Measurements from ENCODE around the gene HDGFL3.

GRCh38 chr15:83107841-83108181, 99.8 kb downstream of the HDGFL3 start:
- TF ChIP-seq POLR2A (IDR thresholded peaks at IDR 0.05) (no peak), POLR2AphosphoS5 (IDR thresholded peaks at IDR 0.05; ENCODE audit: insufficient read depth in 1 of 2, low read depth in 1 of 2) (no peak), CTCF (IDR thresholded peaks at IDR 0.05) (no peak)
